NCI-H1417 (cell line): ENCODE data around the gene IL17RB.

Experiments used
- DNase-seq, 3 experiments: peaks; one replicate each; lab custom pipeline; 2025; lab: John Stamatoyannopoulos, UW

The IL17RB gene

DNA sequence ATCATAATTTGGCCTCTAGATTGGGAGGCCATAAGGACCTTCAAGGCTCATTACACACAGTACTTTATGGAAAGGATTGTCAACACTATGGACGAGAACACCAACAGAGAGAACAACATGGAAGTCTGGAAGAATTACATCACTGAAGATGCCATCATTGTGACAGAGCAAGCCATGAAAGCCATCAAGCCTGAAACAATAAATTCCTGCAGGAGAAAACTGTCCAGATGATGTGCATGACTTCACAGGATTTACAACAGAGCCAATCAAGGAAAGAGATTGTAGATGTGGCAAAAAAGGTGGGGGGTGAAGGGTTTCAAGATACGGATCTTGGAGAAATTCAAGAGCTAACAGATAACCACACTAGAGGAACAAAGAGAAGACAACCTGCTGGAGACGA is 15.9 kb downstream of the IL17RB start:
- DNase-seq: no peak

DNA sequence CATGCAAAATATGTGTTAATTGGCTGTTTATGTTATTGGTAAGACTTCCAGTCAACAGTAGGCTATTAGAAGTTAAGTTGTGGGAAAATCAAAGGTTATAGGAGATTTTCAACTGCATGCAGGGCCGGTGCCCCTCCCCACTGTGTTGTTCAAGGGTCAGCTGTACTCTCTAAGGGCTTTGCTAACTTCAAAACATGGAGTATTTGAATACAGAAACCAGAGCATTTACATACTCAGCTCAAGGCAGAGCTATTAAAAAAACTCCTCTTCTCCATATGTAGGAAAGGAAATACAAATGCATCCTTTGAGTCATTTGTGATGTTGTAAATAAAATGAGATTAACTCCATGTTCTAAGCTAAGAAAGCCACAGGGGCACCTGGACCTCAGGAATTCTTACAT is 16.8 kb downstream of the IL17RB start:
- DNase-seq: no peak

DNA sequence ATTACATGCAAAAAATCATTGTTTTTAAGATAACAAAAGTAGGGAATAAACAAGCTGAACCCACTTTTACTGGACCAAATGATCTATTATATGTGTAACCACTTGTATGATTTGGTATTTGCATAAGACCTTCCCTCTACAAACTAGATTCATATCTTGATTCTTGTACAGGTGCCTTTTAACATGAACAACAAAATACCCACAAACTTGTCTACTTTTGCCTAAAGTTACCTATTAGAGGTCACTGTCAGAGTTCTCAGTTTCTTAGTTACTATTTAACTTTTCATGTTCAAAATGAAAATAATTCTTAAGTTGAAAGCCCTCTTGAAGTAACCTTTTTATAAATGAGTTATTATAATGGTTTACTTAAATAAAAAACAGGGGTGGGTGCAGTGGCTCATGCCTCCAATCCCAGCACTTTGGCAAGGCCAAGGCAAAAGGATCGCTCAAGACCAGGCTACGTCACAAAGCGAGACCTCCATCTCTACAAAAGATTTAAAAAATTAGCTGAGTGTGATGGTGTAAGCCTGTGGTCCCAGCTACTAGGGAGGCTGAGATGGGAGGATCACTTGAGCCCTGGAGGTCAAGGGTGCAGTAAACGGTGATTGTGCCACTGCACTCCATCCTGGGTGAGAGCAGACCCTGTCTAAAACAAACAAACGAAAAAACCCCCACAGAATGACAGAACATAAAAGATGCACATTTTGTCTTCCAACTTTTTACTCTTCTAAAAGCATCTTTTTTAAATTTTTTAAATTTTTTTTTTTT is 19.5 kb downstream of the IL17RB start:
- no peak for DNase-seq

GRCh38 chr3:53880396-53881345 is 34.3 kb downstream of the IL17RB start:
- DNase-seq: peak in 1 of 3 experiments; percentile 13

- peak; percentile 57 to 92 (median 92) for DNase-seq
These were observed 35.6 kb downstream of the IL17RB start, which contains the start of gene ACTR8 for GRCh38 chr3:53881691-53882593. ACTR8 (minus strand) TSS chr3:53882152; CDS start chr3:53882101, 51 bp downstream.

- no peak for DNase-seq
These were observed 36.6 kb downstream of the IL17RB start for GRCh38 chr3:53883008-53883407.

- DNase-seq: no peak
These were observed 38.3 kb downstream of the IL17RB start for GRCh38 chr3:53884623-53885022.

DNA sequence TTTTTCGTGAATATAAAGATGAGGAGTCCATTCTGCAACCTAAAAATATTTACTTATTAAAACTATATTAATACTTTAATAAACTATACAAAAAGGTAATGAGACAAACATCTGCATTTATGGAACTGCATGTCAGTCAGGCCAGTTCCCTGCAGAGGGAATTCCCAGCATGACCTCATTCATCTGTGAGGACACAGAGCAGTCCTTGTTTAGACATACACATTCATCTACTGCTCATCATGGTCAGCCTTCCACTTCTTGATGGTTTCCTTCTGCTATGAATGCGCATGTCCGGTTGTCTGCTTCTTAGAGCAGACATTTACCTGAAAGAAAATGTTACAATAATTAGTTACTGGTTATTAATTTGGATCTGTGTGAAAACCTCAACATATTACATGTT is 38.9 kb downstream of the IL17RB start:
- no peak for DNase-seq

- DNase-seq: no peak
These were observed 41.1 kb downstream of the IL17RB start for GRCh38 chr3:53887446-53887845.

GRCh38 chr3:53888232-53888631 is 41.9 kb downstream of the IL17RB start:
- no peak for DNase-seq

DNA sequence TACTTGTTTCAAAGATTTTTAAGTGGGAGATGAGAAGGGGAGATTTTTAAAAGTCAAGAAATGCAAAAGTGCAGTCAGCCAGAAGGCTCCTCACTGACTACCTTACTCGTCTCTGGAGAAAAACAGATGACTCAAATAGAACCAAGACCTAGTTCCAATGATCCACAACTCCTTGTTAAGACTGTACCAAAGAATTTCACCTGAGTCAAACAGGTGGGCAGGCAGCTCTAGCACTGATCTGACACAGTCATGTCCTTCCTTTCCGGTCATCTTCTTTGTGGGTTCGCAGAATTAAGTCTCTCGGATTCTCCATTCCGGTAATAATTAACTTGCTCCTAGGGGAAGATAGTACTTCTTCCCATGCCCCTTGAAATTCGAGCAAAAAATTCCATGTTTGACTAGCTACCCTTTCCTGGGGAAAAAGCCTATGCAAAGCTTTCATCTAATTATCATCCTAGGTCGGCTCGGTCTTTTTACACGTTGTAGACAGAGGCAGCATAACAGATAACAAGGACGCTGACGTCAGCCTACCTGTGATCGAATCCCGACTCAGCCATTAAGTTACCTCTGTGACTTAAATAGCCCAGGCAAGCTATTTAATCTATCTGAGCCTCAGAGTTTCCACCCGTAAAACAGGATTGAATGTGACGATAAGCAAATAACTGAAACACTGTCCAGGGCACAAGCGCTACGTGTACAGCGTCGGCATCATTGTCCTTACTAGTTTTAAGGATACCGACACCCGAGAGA is 44.5 kb downstream of the IL17RB start:
- DNase-seq: peak; percentile 6 to 58 (median 30)

GRCh38 chr3:53891497-53892285 is 45.3 kb downstream of the IL17RB start, which contains the start of gene SELENOK:
SELENOK (minus strand) TSS chr3:53891859.
- DNase-seq: peak; percentile 92 to 98 (median 94)

- no peak for DNase-seq
These were observed 45.9 kb downstream of the IL17RB start for GRCh38 chr3:53892286-53892637.

DNA sequence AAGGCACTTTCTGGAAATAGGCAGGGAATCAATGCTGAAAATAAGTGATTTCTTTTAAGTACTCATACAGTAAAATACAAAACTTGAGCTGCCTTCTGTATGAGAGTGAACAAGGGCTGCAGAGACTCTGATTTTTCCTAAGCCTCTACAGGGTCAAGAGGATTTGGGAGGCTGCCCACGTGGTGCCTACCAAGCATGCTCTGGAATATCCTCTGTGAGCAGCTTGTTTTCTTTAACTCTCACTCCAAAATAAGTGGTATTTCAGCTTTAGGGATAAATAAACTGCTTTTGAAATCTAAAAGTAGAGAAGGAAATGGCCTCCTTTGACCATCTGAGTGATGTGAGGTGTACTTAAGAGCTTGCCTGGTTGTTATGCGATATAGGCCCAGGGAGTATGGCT is 53.4 kb downstream of the IL17RB start:
- DNase-seq: no peak

GRCh38 chr3:53900666-53901331 is 54.4 kb downstream of the IL17RB start:
- DNase-seq: no peak

- peak in 1 of 3 experiments; percentile 0 for DNase-seq
These were observed 55.7 kb downstream of the IL17RB start for GRCh38 chr3:53902067-53902466.

DNA sequence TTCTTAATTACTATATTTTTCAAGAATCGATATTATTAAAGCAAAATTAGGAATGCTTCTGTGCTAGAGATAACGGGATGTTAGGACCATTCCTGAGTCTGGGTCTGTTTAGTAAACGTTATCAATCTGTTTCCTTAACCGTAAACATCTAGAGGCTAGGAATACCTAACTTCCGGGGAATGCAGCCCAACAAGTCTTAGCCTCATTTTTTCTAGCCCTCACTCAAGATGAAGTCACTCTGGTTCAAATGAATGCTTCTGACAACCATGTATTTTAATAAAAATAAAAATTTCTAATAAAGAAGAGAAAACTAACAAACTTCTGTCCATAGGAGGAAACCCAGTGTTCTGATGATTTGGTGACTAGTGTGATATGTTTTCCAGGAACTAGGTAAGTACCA is 56.3 kb downstream of the IL17RB start:
- DNase-seq: no peak

DNA sequence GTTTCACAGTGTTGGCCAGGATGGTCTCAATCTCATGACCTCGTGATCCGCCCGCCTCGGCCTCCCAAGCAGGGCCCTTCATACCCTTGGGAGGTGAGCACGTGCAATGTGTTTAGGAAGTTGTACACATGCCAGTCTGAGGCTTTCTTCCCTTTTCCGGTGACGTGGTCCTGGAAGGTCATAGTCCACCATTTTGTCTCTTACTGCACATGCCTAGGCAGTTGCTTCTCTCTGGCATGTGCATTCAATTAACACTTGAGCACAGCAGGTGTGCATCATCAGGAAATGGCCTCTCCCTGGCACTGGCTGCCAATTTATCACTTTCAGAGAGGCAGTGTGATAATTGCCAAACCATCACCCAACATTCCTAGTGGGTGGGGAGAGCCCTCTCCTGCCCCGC is 67.0 kb downstream of the IL17RB start:
- DNase-seq: peak in 1 of 3 experiments; percentile 37
